Measurements from ENCODE around the gene SNPH.

SNPH gene

GRCh38 chr20:1272368-1273100 lies 6.4 kb downstream of the SNPH start:
- no peak for TF ChIP-seq SIN3A (IDR thresholded peaks at IDR 0.05; ENCODE audit: borderline replicate concordance, insufficient read depth, low read length)
- no peak for TF ChIP-seq POLR2AphosphoS5 (IDR thresholded peaks at IDR 0.05; ENCODE audit: low read depth, low read length)
- TF ChIP-seq, protein P1, sequence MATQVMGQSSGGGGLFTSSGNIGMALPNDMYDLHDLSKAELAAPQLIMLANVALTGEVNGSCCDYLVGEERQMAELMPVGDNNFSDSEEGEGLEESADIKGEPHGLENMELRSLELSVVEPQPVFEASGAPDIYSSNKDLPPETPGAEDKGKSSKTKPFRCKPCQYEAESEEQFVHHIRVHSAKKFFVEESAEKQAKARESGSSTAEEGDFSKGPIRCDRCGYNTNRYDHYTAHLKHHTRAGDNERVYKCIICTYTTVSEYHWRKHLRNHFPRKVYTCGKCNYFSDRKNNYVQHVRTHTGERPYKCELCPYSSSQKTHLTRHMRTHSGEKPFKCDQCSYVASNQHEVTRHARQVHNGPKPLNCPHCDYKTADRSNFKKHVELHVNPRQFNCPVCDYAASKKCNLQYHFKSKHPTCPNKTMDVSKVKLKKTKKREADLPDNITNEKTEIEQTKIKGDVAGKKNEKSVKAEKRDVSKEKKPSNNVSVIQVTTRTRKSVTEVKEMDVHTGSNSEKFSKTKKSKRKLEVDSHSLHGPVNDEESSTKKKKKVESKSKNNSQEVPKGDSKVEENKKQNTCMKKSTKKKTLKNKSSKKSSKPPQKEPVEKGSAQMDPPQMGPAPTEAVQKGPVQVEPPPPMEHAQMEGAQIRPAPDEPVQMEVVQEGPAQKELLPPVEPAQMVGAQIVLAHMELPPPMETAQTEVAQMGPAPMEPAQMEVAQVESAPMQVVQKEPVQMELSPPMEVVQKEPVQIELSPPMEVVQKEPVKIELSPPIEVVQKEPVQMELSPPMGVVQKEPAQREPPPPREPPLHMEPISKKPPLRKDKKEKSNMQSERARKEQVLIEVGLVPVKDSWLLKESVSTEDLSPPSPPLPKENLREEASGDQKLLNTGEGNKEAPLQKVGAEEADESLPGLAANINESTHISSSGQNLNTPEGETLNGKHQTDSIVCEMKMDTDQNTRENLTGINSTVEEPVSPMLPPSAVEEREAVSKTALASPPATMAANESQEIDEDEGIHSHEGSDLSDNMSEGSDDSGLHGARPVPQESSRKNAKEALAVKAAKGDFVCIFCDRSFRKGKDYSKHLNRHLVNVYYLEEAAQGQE (IDR thresholded peaks at IDR 0.05; ENCODE audit: insufficient read depth in 1 of 2, low read depth in 2 of 2, low read length in 2 of 2), result no peak
- no peak for TF ChIP-seq TAF1 (IDR thresholded peaks at IDR 0.05; ENCODE audit: borderline replicate concordance, insufficient read depth, low read length)

- TF ChIP-seq, protein P1 (IDR thresholded peaks at IDR 0.05; ENCODE audit: insufficient read depth in 1 of 2, low read depth in 2 of 2, low read length in 2 of 2), result no peak
- TF ChIP-seq TAF1 (IDR thresholded peaks at IDR 0.05; ENCODE audit: borderline replicate concordance, insufficient read depth, low read length), result no peak
- no peak for TF ChIP-seq POLR2AphosphoS5 (IDR thresholded peaks at IDR 0.05; ENCODE audit: low read depth, low read length)
- no peak for TF ChIP-seq FOXP2 (optimal IDR thresholded peaks at IDR 0.05; ENCODE audit: borderline replicate concordance, extremely low read depth, extremely low read length, insufficient read depth)
- TF ChIP-seq SIN3A (IDR thresholded peaks at IDR 0.05; ENCODE audit: borderline replicate concordance, insufficient read depth, low read length), result no peak
Observed at GRCh38 chr20:1273366-1273765, 7.3 kb downstream of the SNPH start.

GRCh38 chr20:1274485-1275311 lies 8.6 kb downstream of the SNPH start:
- TF ChIP-seq POLR2AphosphoS5 (IDR thresholded peaks at IDR 0.05; ENCODE audit: low read depth, low read length) (no peak), TAF1 (IDR thresholded peaks at IDR 0.05; ENCODE audit: borderline replicate concordance, insufficient read depth, low read length) (no peak), SIN3A (IDR thresholded peaks at IDR 0.05; ENCODE audit: borderline replicate concordance, insufficient read depth, low read length) (no peak), FOXP2 (optimal IDR thresholded peaks at IDR 0.05; ENCODE audit: borderline replicate concordance, extremely low read depth, extremely low read length, insufficient read depth) (no peak)
- TF ChIP-seq, protein P1 (IDR thresholded peaks at IDR 0.05; ENCODE audit: insufficient read depth in 1 of 2, low read depth in 2 of 2, low read length in 2 of 2), result no peak

GRCh38 chr20:1275919-1276318 lies 9.8 kb downstream of the SNPH start:
- no peak for TF ChIP-seq SIN3A (IDR thresholded peaks at IDR 0.05; ENCODE audit: borderline replicate concordance, insufficient read depth, low read length)
- no peak for TF ChIP-seq FOXP2 (optimal IDR thresholded peaks at IDR 0.05; ENCODE audit: borderline replicate concordance, extremely low read depth, extremely low read length, insufficient read depth)
- TF ChIP-seq POLR2AphosphoS5 (IDR thresholded peaks at IDR 0.05; ENCODE audit: low read depth, low read length), result no peak
- TF ChIP-seq, protein P1 (IDR thresholded peaks at IDR 0.05; ENCODE audit: insufficient read depth in 1 of 2, low read depth in 2 of 2, low read length in 2 of 2), result no peak
- no peak for TF ChIP-seq TAF1 (IDR thresholded peaks at IDR 0.05; ENCODE audit: borderline replicate concordance, insufficient read depth, low read length)

All from PFSK-1 (cell line).